ENCODE measurements around the gene MPP1. TPM values are rescaled to one million over a fixed set of nuclear protein-coding genes. Genes with fewer than 3 reads are reported as not detected.

MPP1 gene
- total RNA-seq, 1 experiment from 2014 or later, result 1.3 TPM

DNA sequence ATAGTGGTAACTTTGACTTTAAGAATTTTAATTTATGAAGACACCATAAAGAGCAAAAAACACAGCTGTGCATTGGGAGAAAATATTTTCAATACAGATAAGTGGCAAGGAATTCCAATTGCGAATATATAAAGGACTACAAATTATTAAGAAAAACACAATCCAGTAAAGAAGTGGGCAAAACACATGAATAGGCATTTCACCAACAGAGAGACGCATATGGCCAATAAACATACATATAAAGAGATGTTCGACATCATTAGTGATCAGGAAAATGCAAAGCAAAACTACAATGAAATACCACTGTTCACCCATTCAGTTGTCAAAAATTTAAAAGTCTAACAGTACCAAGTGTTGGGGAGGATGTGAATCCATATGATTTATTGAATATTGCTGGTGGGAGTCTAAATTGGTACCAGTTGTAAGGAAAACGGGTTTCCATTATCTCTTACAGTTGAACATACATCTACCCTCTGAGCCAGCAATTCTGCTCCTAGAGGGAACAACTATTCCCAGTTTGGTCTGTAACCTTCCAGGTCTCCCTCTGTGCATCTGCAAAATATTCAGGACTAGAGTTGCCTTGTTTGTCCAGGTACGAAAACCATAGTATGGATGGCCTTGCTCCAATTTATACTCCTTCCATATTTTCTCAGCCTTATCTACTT, 1.7 kb upstream of the MPP1 start:
- peaks cover 7% of the 10 kb centered on the region for H3K4me1 Mint-ChIP-seq (ENCODE audit: low read depth, unreplicated experiment)
- peaks cover 9% of the 10 kb centered on the region for H3K36me3 Mint-ChIP-seq (ENCODE audit: insufficient read depth, unreplicated experiment)
- CTCF ChIA-PET, result no interaction called here
- no peak overlapping the region for H3K4me3 Mint-ChIP-seq (ENCODE audit: low read depth, unreplicated experiment)
- H3K9me3 Mint-ChIP-seq (ENCODE audit: low read depth, unreplicated experiment), result no peaks in the 10 kb centered on the region
- intact Hi-C loops (cut with micrococcal nuclease; ENCODE audit: unreplicated experiment), result no loop called here
- no peak for DNase-seq
- no peak overlapping the region for H3K27ac Mint-ChIP-seq (ENCODE audit: unreplicated experiment)
- TF ChIP-seq, protein P1, sequence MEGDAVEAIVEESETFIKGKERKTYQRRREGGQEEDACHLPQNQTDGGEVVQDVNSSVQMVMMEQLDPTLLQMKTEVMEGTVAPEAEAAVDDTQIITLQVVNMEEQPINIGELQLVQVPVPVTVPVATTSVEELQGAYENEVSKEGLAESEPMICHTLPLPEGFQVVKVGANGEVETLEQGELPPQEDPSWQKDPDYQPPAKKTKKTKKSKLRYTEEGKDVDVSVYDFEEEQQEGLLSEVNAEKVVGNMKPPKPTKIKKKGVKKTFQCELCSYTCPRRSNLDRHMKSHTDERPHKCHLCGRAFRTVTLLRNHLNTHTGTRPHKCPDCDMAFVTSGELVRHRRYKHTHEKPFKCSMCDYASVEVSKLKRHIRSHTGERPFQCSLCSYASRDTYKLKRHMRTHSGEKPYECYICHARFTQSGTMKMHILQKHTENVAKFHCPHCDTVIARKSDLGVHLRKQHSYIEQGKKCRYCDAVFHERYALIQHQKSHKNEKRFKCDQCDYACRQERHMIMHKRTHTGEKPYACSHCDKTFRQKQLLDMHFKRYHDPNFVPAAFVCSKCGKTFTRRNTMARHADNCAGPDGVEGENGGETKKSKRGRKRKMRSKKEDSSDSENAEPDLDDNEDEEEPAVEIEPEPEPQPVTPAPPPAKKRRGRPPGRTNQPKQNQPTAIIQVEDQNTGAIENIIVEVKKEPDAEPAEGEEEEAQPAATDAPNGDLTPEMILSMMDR (IDR thresholded peaks at IDR 0.05; ENCODE audit: unreplicated experiment), result no peak
- no TSS peak for BruUV-seq (replicated peaks)
- H3K27me3 Mint-ChIP-seq (ENCODE audit: unreplicated experiment), result peaks cover 67% of the 10 kb centered on the region

DNA sequence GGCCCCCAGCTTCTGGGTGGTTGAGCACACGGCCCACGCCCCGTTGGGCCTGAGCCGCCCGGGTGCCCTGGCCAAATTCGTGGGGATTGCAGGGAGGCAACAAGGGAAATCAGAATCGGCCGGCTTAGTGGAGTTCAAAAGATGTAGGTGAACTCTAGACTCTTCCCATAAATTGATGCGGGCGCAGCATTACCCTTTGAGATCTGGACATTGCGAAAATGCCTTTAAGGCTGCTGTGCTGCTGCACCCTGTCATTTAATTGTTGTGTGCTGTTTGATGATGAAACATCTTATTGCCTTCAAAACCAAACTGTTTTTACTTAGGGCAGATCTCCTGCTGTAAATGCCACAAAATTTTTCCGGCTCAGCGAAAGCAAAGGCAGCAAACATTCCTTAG, 409 bp upstream of the MPP1 start:
- Mint-ChIP-seq H3K27ac (ENCODE audit: unreplicated experiment) (no peak overlapping the region), H3K9me3 (ENCODE audit: low read depth, unreplicated experiment) (no peaks in the 10 kb centered on the region), H3K36me3 (ENCODE audit: insufficient read depth, unreplicated experiment) (peaks cover 9% of the 10 kb centered on the region), H3K4me3 (ENCODE audit: low read depth, unreplicated experiment) (peak overlapping the region; percentile 83), H3K27me3 (ENCODE audit: unreplicated experiment) (peaks cover 61% of the 10 kb centered on the region), H3K4me1 (ENCODE audit: low read depth, unreplicated experiment) (peaks cover 12% of the 10 kb centered on the region)
- TF ChIP-seq, protein P1 (IDR thresholded peaks at IDR 0.05; ENCODE audit: unreplicated experiment), result no peak
- CTCF ChIA-PET, result interaction anchor here (0.8 kb wide), 1 partner anchor 43 kb away, joined by 4 read pairs; the partner anchor contains the start of gene DKC1
- no peak for DNase-seq
- intact Hi-C loops (cut with micrococcal nuclease; ENCODE audit: unreplicated experiment), result no loop called here
- BruUV-seq (replicated peaks), result no TSS peak

DNA sequence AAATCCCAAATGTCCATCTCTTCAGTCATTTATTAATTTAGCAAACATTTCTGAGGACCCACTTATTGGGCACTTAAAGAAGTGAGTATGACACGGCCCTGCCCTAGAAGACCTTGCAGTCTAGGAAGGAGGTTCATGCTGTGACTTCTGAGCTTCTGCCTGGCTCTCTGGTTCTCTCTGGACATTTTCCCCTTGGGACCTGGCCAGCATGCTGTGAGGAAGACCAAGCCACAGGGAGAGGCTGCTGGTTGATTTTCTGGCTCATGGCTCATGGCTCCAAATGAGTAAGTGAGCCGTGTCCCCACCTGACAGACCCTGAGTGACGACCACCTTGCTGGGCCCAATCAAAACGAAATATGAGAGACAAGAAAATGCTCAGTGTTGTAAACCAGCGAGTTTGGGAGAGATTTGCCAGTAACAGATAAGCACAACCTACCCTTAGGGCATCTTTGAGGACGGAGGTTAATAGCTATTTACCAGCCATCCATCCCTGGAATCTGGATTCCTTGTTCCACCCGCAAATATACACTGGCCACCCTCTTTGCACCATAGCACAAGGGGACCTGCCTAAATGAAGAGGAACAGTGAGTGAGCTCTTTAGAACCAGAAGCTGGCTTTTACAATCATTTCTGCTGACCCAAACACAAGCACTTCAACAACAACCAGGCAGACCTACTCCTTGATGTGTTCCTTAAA, 876 bp downstream of the MPP1 start:
- no TSS peak for BruUV-seq (replicated peaks)
- TF ChIP-seq, protein P1 (IDR thresholded peaks at IDR 0.05; ENCODE audit: unreplicated experiment), result no peak
- no peak for DNase-seq
- H3K4me3 Mint-ChIP-seq (ENCODE audit: low read depth, unreplicated experiment), result peak overlapping the region; percentile 83
- H3K9me3 Mint-ChIP-seq (ENCODE audit: low read depth, unreplicated experiment), result no peaks in the 10 kb centered on the region
- CTCF ChIA-PET, result no interaction called here
- H3K27me3 Mint-ChIP-seq (ENCODE audit: unreplicated experiment), result peaks cover 61% of the 10 kb centered on the region
- peaks cover 9% of the 10 kb centered on the region for H3K36me3 Mint-ChIP-seq (ENCODE audit: insufficient read depth, unreplicated experiment)
- H3K4me1 Mint-ChIP-seq (ENCODE audit: low read depth, unreplicated experiment), result peaks cover 24% of the 10 kb centered on the region
- no peak overlapping the region for H3K27ac Mint-ChIP-seq (ENCODE audit: unreplicated experiment)
- intact Hi-C loops (cut with micrococcal nuclease; ENCODE audit: unreplicated experiment), result no loop called here

DNA sequence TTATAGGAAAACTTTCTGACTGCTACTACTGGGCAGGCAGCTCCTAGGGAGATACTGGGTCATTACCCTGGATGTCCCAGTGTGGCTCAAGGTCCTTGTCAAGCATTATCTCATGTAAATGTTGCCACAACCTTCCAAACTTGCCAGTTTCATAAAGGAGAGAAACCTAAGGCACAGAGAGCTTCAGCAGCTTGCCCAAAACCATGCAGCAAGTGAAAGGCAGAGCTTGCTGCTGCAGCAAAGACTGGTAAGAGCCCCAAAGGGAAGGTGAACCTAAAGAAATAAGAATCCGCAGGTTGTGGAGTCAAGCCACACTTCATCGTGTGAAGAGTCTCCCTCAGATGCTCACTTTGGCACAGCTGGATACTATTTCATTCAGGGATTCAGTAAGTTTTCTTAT, 2.3 kb downstream of the MPP1 start:
- Mint-ChIP-seq H3K36me3 (ENCODE audit: insufficient read depth, unreplicated experiment) (peaks cover 9% of the 10 kb centered on the region), H3K27me3 (ENCODE audit: unreplicated experiment) (peaks cover 51% of the 10 kb centered on the region), H3K27ac (ENCODE audit: unreplicated experiment) (no peak overlapping the region), H3K4me3 (ENCODE audit: low read depth, unreplicated experiment) (no peak overlapping the region), H3K9me3 (ENCODE audit: low read depth, unreplicated experiment) (no peaks in the 10 kb centered on the region), H3K4me1 (ENCODE audit: low read depth, unreplicated experiment) (peaks cover 29% of the 10 kb centered on the region)
- DNase-seq, result no peak
- BruUV-seq (replicated peaks), result no TSS peak
- CTCF ChIA-PET, result no interaction called here
- TF ChIP-seq, protein P1 (IDR thresholded peaks at IDR 0.05; ENCODE audit: unreplicated experiment), result no peak
- intact Hi-C loops (cut with micrococcal nuclease; ENCODE audit: unreplicated experiment), result no loop called here
